ENCODE measurements around the gene KRTAP4-1. TPM values are rescaled to one million over a fixed set of nuclear protein-coding genes. Genes with fewer than 3 reads are reported as not detected.

KRTAP4-1 gene
- total and polyA plus RNA-seq, 2 donors (not counting 3 experiments of a cell fraction or from before 2014, with no cell fraction given) = not detected

GRCh38 chr17:41215681-41216080, 31.0 kb upstream of the KRTAP4-1 start:
- dilution Hi-C loops (cut with MboI; ENCODE audit: extremely low pct_ligation_motif_present, low sequenced_read_pairs) = no loop called here
- no peaks in the 10 kb centered on the region for H4K20me1 ChIP-seq (replicated peaks; ENCODE audit: control insufficient read depth, extremely low read depth, insufficient read depth, low read length)
- no peak overlapping the region for H3K27ac ChIP-seq (ENCODE audit: insufficient read depth, low read depth, low read length)

More at GRCh38 chr17:41215681-41216080, 31.0 kb upstream of the KRTAP4-1 start:
- Histone ChIP-seq H3K4me3 (replicated peaks in 1 of 3; ENCODE audit: insufficient read depth in 1 of 3, low read depth in 1 of 3, low read length in 3 of 3) (no peak overlapping the region), H3K27me3 (ENCODE audit: control insufficient read depth in 2 of 2, insufficient read depth in 2 of 2, low read length in 2 of 2) (no peaks in the 10 kb centered on the region), H3K4me1 (ENCODE audit: control insufficient read depth, extremely low read depth, insufficient read depth, low read length) (no peaks in the 10 kb centered on the region), H3K79me2 (ENCODE audit: control insufficient read depth, insufficient read depth, low read length) (no peaks in the 10 kb centered on the region), H3K9me3 (replicated peaks; ENCODE audit: control insufficient read depth, insufficient read depth, low read length) (no peaks in the 10 kb centered on the region), H3K9me1 (replicated peaks; ENCODE audit: control insufficient read depth, extremely low read depth, insufficient read depth, low read length) (no peaks in the 10 kb centered on the region), H2AFZ (ENCODE audit: low read depth, low read length) (no peak overlapping the region), H3K36me3 (ENCODE audit: control insufficient read depth in 2 of 2, extremely low read depth in 1 of 2, insufficient read depth in 2 of 2, low read length in 2 of 2) (no peaks in the 10 kb centered on the region), H3K4me2 (ENCODE audit: insufficient read depth, low read length) (no peak overlapping the region), H3K9ac (replicated peaks; ENCODE audit: extremely low read depth, insufficient read depth, low read length) (no peak overlapping the region)
- no peak for DNase-seq (ENCODE audit: low read depth, low spot score)
- intact Hi-C loops (cut with micrococcal nuclease) = no loop called here
- CTCF ChIA-PET = no interaction called here
- FAIRE-seq = no peak
- POLR2A ChIA-PET = no interaction called here
- BruUV-seq (replicated peaks) = no TSS peak
- TF ChIP-seq POLR2AphosphoS5 (IDR thresholded peaks at IDR 0.05; ENCODE audit: insufficient read depth, low read depth, low read length) (no peak), POLR2A (IDR thresholded peaks at IDR 0.05; ENCODE audit: low read depth, low read length) (no peak), FOS (IDR thresholded peaks at IDR 0.05; ENCODE audit: borderline replicate concordance, insufficient read depth, low read length) (no peak), MYC (IDR thresholded peaks at IDR 0.05; ENCODE audit: low read depth, low read length) (no peak), JUN (IDR thresholded peaks at IDR 0.05; ENCODE audit: borderline replicate concordance, insufficient read depth, insufficient read length, low read depth) (no peak), CTCF (IDR thresholded peaks at IDR 0.05; ENCODE audit: extremely low read depth in 1 of 2, insufficient read depth in 1 of 2, low read depth in 1 of 2, low read length in 2 of 2) (no peak), EZH2 (IDR thresholded peaks at IDR 0.05; ENCODE audit: borderline replicate concordance, low read depth, low read length, severe bottlenecking) (no peak), MAX (IDR thresholded peaks at IDR 0.05; ENCODE audit: insufficient read depth, insufficient read length) (no peak)
